Stimulated activated naive CD8-positive, alpha-beta T cell treated with anti-CD3 and anti-CD28 coated beads, Interleukin-15, amount 100 ng/mL, for 72 hours (primary cell): ENCODE results near the gene MOXD1.
A peak's percentile ranks its signal among the peaks of the same experiment; 100 is the strongest.
"Not testable (repeated sequence)": the region's sequence is repeated elsewhere in the genome, so short reads cannot be mapped to it uniquely, and the experiment has no call there.

Experiments used
- ATAC-seq: fragments of 150-1000 bp; cut with Tn5 transposase; 2 replicates; pipeline ENCODE4 v1.10.0; 2021; ENCODE audit warnings: mild to moderate bottlenecking, moderate library complexity
- DNase-seq, 2 donors: peaks; one replicate each; pipeline ENCODE4 v3.0.0; 2021 to 2022
- H3K27ac Mint-ChIP-seq, 2 donors: one replicate each; pipeline ENCODE4 v1.8.0; 2022; ENCODE audit warnings: mild to moderate bottlenecking in 2 of 2, mixed read lengths in 2 of 2, moderate library complexity in 2 of 2
- H3K27me3 Mint-ChIP-seq: one replicate; pipeline ENCODE4 v1.8.0; 2022; ENCODE audit warnings: mixed read lengths
- H3K4me1 Mint-ChIP-seq: one replicate; pipeline ENCODE4 v1.8.0; 2022; ENCODE audit warnings: mild to moderate bottlenecking, mixed read lengths
- H3K4me3 Mint-ChIP-seq, 2 donors: one replicate each; pipeline ENCODE4 v1.8.0; 2022; ENCODE audit warnings: mild to moderate bottlenecking in 2 of 2, mixed read lengths in 2 of 2, moderate library complexity in 1 of 2
- H3K9me3 Mint-ChIP-seq, 2 donors: one replicate each; pipeline ENCODE4 v1.8.0; 2022; ENCODE audit warnings: mixed read lengths in 2 of 2

MOXD1 gene

DNA sequence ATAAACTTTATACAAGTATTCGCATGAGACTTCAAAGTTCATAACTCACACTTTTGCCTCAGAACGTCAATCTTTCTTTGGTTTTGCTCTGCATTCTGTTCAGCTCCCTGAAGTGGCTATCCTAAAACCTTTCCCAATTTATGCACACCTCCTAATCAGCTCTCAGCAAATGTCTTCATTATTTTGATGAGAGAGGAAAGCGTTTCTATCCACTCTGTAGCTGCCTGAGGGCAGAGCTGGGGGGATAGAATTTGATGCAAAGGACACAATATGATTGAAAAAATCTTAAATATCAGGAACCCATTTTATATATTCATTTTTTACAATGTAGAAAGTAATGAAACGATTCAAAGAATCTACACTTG lies 66.8 kb downstream of the MOXD1 start:
- Mint-ChIP-seq H3K4me3 (no peak overlapping the region), H3K27ac (no peak overlapping the region), H3K4me1 (no peaks in the 10 kb centered on the region), H3K9me3 (no peaks in the 10 kb centered on the region), H3K27me3 (peaks cover 20% of the 10 kb centered on the region)
- ATAC-seq (no peak), DNase-seq (no peak)

GRCh38 chr6:132333639-132334520 lies 67.4 kb downstream of the MOXD1 start:
- DNase-seq (no peak), ATAC-seq (no peak)
- Mint-ChIP-seq H3K27me3 (peaks cover 20% of the 10 kb centered on the region), H3K9me3 (no peaks in the 10 kb centered on the region), H3K4me3 (no peak overlapping the region), H3K4me1 (no peaks in the 10 kb centered on the region), H3K27ac (no peak overlapping the region)

GRCh38 chr6:132330759-132331158 lies 70.5 kb downstream of the MOXD1 start:
- Mint-ChIP-seq H3K4me3 (no peak overlapping the region), H3K27ac (no peak overlapping the region), H3K27me3 (peaks cover 13% of the 10 kb centered on the region), H3K9me3 (no peaks in the 10 kb centered on the region), H3K4me1 (no peaks in the 10 kb centered on the region)
- no peak for ATAC-seq
- DNase-seq = no peak

- peaks cover 28% of the 10 kb centered on the region for H3K27me3 Mint-ChIP-seq
- H3K9me3 Mint-ChIP-seq = no peaks in the 10 kb centered on the region
Measured at GRCh38 chr6:132322398-132322797, 78.9 kb downstream of the MOXD1 start.

DNA sequence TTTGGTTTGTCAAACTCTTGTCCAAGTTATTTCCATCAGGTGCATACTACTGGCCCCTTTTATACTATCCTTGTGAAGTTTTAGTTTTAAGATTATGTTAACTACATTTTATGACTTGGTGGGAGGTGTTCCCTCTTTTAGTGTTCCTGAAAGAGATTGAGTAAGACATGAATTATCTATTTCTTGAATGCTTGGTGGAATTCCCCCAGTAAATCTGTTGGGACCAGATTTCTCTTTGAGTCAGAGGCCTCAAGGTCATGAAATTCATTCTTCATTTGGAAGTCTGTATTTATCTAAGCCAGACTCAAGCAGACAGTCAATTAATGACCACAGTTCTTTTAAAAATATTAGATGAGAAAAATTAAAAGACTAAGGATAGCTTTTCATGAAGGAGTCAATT lies 81.3 kb downstream of the MOXD1 start:
- no peak overlapping the region for H3K27ac Mint-ChIP-seq
- H3K9me3 Mint-ChIP-seq = peaks cover 7 to 10% of the 10 kb centered on the region in 2 donors
- ATAC-seq (no peak), DNase-seq (no peak)
- H3K4me3 Mint-ChIP-seq = no peak overlapping the region
- H3K27me3 Mint-ChIP-seq = peaks cover 22% of the 10 kb centered on the region
- H3K4me1 Mint-ChIP-seq = peaks cover 5% of the 10 kb centered on the region

More at GRCh38 chr6:132322398-132322797, 78.9 kb downstream of the MOXD1 start:
- peaks cover 5% of the 10 kb centered on the region for H3K4me1 Mint-ChIP-seq
- H3K27ac Mint-ChIP-seq = no peak overlapping the region
- no peak overlapping the region for H3K4me3 Mint-ChIP-seq
- DNase-seq (no peak), ATAC-seq (no peak)

GRCh38 chr6:132316970-132317369 lies 84.3 kb downstream of the MOXD1 start:
- Mint-ChIP-seq H3K9me3 (peaks cover 7 to 16% of the 10 kb centered on the region in 2 donors), H3K27me3 (peaks cover 8% of the 10 kb centered on the region), H3K27ac (no peak overlapping the region), H3K4me3 (no peak overlapping the region), H3K4me1 (no peaks in the 10 kb centered on the region)
- ATAC-seq (no peak), DNase-seq (no peak)

DNA sequence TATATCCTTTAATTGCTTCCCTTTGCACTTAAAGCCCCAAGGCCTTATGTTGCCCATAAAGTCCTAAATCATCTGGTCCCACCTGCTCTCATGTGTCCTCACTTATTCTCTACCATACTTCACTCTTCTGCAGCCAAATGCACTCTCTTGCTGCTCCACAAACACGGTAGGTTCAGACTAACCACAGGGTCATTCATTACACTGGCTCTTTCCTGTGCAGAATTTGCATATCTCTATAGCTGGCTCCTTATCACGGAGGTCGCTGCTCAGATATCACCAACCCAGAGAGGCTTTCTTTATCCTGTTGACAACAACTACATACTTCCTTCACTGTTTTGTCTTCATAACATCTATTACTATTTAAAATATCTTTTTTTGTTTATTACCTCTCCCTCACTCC lies 86.8 kb downstream of the MOXD1 start:
- Mint-ChIP-seq H3K27ac (no peak overlapping the region), H3K27me3 (peaks cover 12% of the 10 kb centered on the region), H3K4me1 (no peaks in the 10 kb centered on the region), H3K4me3 (no peak overlapping the region), H3K9me3 (peaks cover 9 to 28% of the 10 kb centered on the region in 2 donors)
- no peak for DNase-seq
- no peak for ATAC-seq

- Mint-ChIP-seq H3K4me1 (no peaks in the 10 kb centered on the region), H3K4me3 (no peak overlapping the region), H3K27ac (no peak overlapping the region), H3K9me3 (peaks cover 21 to 42% of the 10 kb centered on the region in 2 donors), H3K27me3 (peaks cover 37% of the 10 kb centered on the region)
- DNase-seq (no peak), ATAC-seq (no peak)
Measured at GRCh38 chr6:132310921-132311320, 90.4 kb downstream of the MOXD1 start.

GRCh38 chr6:132310151-132310550 lies 91.1 kb downstream of the MOXD1 start:
- H3K9me3 Mint-ChIP-seq = peaks cover 21 to 46% of the 10 kb centered on the region in 2 donors

GRCh38 chr6:132304891-132305305 lies 96.4 kb downstream of the MOXD1 start:
- DNase-seq (no peak), ATAC-seq (no peak)
- Mint-ChIP-seq H3K4me3 (no peak overlapping the region), H3K4me1 (no peaks in the 10 kb centered on the region), H3K27ac (no peak overlapping the region), H3K9me3 (peaks cover 21 to 32% of the 10 kb centered on the region in 2 donors), H3K27me3 (peaks cover 47% of the 10 kb centered on the region)

More at GRCh38 chr6:132310151-132310550, 91.1 kb downstream of the MOXD1 start:
- not testable (repeated sequence) for H3K4me1 Mint-ChIP-seq, ATAC-seq, H3K4me3 Mint-ChIP-seq, DNase-seq, H3K27ac Mint-ChIP-seq
- H3K27me3 Mint-ChIP-seq = peaks cover 43% of the 10 kb centered on the region

DNA sequence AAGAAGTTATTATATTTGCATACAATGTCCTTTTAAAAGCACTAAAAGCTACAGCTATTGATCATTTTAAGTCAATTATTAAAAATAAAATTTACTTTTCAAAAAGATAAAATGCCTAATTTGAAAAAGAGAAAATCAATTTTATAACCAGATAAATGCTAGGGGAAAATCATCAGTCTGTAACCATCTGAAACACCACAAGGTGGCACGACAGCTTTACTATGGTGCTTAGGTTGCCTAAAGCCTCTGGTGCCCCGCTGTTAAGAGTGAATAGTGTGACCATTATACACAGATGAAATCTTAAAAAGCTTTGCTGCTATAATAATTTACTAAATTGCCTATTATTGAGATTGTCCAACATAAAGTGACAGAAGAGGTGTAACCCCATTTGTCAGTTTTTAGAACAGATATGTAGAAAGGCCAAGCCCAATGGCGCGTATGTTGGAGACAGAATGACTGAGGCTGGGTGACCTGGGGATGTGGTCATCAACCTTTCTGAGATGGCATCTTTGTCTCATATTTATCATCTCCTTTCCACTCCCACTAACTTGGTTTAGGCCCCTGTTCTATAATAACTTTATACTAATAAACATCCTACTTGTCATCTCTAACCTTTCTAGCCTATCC lies 100.8 kb downstream of the MOXD1 start:
- no peak overlapping the region for H3K4me3 Mint-ChIP-seq
- no peaks in the 10 kb centered on the region for H3K4me1 Mint-ChIP-seq
- H3K27ac Mint-ChIP-seq = no peak overlapping the region
- H3K27me3 Mint-ChIP-seq = peaks cover 21% of the 10 kb centered on the region
- no peaks in the 10 kb centered on the region for H3K9me3 Mint-ChIP-seq
- ATAC-seq = peak; percentile 81
- no peak for DNase-seq

- Mint-ChIP-seq H3K9me3 (no peaks in the 10 kb centered on the region), H3K27me3 (peaks cover 28% of the 10 kb centered on the region), H3K27ac (no peak overlapping the region), H3K4me1 (no peaks in the 10 kb centered on the region), H3K4me3 (no peak overlapping the region)
- no peak for ATAC-seq
- DNase-seq = no peak
Measured at GRCh38 chr6:132298344-132298949, 102.8 kb downstream of the MOXD1 start.

DNA sequence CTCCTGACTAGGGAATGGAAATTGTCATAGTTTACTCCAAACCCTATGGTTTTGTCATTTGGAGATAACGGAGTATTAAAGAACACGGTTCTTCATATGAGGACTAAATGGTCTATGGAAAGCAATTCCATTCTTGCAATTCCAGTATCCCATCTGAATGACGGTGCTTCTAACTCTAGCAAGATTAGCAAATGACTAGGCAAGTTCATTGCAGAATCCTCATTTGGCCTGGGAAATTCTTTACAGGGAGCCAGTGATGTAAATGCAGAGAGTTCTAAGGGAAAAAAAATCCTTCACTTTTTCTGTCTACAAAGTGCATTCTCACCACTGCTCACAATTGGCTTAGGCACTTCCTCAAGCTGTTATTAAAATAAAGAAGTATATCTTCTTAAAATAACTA lies 111.5 kb downstream of the MOXD1 start:
- H3K4me1 Mint-ChIP-seq = no peaks in the 10 kb centered on the region
- H3K4me3 Mint-ChIP-seq = no peak overlapping the region
- H3K27ac Mint-ChIP-seq = no peak overlapping the region
- no peaks in the 10 kb centered on the region for H3K9me3 Mint-ChIP-seq
- ATAC-seq = no peak
- H3K27me3 Mint-ChIP-seq = peaks cover 16% of the 10 kb centered on the region
- DNase-seq = no peak

DNA sequence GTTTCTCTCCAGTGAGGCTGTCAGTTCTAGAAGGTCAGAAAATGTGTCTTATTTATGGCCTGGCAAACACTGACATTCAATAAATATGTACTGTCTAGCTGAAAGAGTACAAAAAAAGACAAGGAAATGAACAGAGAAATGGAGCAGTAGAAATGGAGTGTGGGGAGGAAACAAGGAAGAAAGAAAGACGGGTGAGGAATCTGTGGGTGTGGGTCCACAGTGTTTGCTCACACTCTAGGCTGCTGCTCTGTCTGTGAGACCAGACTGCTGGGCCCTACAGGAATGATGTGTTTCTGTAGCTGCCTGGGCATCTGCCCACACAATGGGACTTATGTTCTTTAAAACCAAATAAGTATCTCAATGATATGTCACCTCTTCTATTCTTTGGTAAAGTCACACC lies 114.2 kb downstream of the MOXD1 start:
- no peaks in the 10 kb centered on the region for H3K9me3 Mint-ChIP-seq
- DNase-seq (no peak), ATAC-seq (no peak)
- H3K4me3 Mint-ChIP-seq = no peak overlapping the region
- H3K4me1 Mint-ChIP-seq = no peaks in the 10 kb centered on the region
- H3K27ac Mint-ChIP-seq = no peak overlapping the region
- H3K27me3 Mint-ChIP-seq = peaks cover 8% of the 10 kb centered on the region

GRCh38 chr6:132286298-132287019 lies 114.8 kb downstream of the MOXD1 start:
- Mint-ChIP-seq H3K9me3 (no peaks in the 10 kb centered on the region), H3K4me3 (no peak overlapping the region), H3K27me3 (peaks cover 9% of the 10 kb centered on the region), H3K27ac (no peak overlapping the region), H3K4me1 (no peaks in the 10 kb centered on the region)
- no peak for DNase-seq
- no peak for ATAC-seq
